HUES6 (cell line): ENCODE data around the gene LMNB1.
"Not testable (repeated sequence)": the region's sequence is repeated elsewhere in the genome, so short reads cannot be mapped to it uniquely, and the experiment has no call there.

ENCODE experiments used
- H3K27ac ChIP-seq: 2 replicates; pipeline ENCODE4 v1.7.0; 2013; ENCODE audit warnings: low read depth, mild to moderate bottlenecking, low read length, inconsistent platforms
- H3K27me3 ChIP-seq: 2 replicates; pipeline ENCODE4 v1.6.1; 2013; ENCODE audit warnings: low read length; ENCODE audit not compliant: control insufficient read depth, insufficient read depth
- H3K36me3 ChIP-seq: 2 replicates; pipeline ENCODE4 v1.6.1; 2013; ENCODE audit warnings: low read length; ENCODE audit not compliant: control insufficient read depth, insufficient read depth
- H3K4me1 ChIP-seq: 2 replicates; pipeline ENCODE4 v1.6.1; 2013; ENCODE audit warnings: low read length; ENCODE audit not compliant: control insufficient read depth, insufficient read depth
- H3K4me3 ChIP-seq: 2 replicates; pipeline ENCODE4 v1.5.1; 2013; ENCODE audit warnings: low read depth, low read length
- H3K9ac ChIP-seq: one replicate; pipeline ENCODE4 v1.6.1; 2013; ENCODE audit warnings: mild to moderate bottlenecking, low read length
- H3K9me3 ChIP-seq: 2 replicates; pipeline ENCODE4 v1.6.1; 2013; ENCODE audit warnings: low read depth, low read length; ENCODE audit not compliant: control insufficient read depth, insufficient read depth

Gene LMNB1

GRCh38 chr5:126776499-126777256, at the start of gene LMNB1:
LMNB1 (plus strand) TSS chr5:126777136; CDS start chr5:126777509, 373 bp downstream.
- H3K4me1 ChIP-seq: peaks cover 6% of the 10 kb centered on the region; the same call in 1 of the 2 replicates
- no peaks in the 10 kb centered on the region for H3K27me3 ChIP-seq
- peaks cover 8% of the 10 kb centered on the region; the same call in 1 of the 2 replicates for H3K36me3 ChIP-seq
- peak within 1 kb of the TSS; percentile 99 for H3K9ac ChIP-seq
- H3K27ac ChIP-seq: peak within 1 kb of the TSS; percentile 98
- H3K9me3 ChIP-seq: peaks cover under 1% of the 10 kb centered on the region; the same call in 1 of the 2 replicates
- H3K4me3 ChIP-seq: peak within 1 kb of the TSS; percentile 85

- H3K27ac ChIP-seq: no peak overlapping the region
- no peak overlapping the region for H3K4me3 ChIP-seq
- H3K4me1 ChIP-seq: peaks cover 6% of the 10 kb centered on the region
- H3K9ac ChIP-seq: no peak overlapping the region
- H3K36me3 ChIP-seq: no peaks in the 10 kb centered on the region
- H3K27me3 ChIP-seq: no peaks in the 10 kb centered on the region
- no peaks in the 10 kb centered on the region for H3K9me3 ChIP-seq
These were observed 44.2 kb upstream of the LMNB1 start for GRCh38 chr5:126732716-126733115.

- H3K9me3 ChIP-seq, H3K27ac ChIP-seq, H3K27me3 ChIP-seq, H3K4me1 ChIP-seq, H3K4me3 ChIP-seq, H3K9ac ChIP-seq, H3K36me3 ChIP-seq: not testable (repeated sequence)
These were observed 42.4 kb upstream of the LMNB1 start for GRCh38 chr5:126734573-126734972.

GRCh38 chr5:126736141-126736540, 40.8 kb upstream of the LMNB1 start:
- no peaks in the 10 kb centered on the region for H3K36me3 ChIP-seq
- H3K27me3 ChIP-seq: no peaks in the 10 kb centered on the region
- H3K4me1 ChIP-seq: peaks cover 6% of the 10 kb centered on the region
- no peak overlapping the region for H3K4me3 ChIP-seq
- H3K9me3 ChIP-seq: no peaks in the 10 kb centered on the region
- no peak overlapping the region for H3K9ac ChIP-seq
- no peak overlapping the region for H3K27ac ChIP-seq

GRCh38 chr5:126741361-126741760, 35.6 kb upstream of the LMNB1 start:
- H3K36me3 ChIP-seq: no peaks in the 10 kb centered on the region
- H3K9me3 ChIP-seq: no peaks in the 10 kb centered on the region
- H3K4me3 ChIP-seq: no peak overlapping the region
- no peak overlapping the region for H3K27ac ChIP-seq
- H3K4me1 ChIP-seq: peaks cover 18% of the 10 kb centered on the region
- no peak overlapping the region for H3K9ac ChIP-seq
- no peaks in the 10 kb centered on the region for H3K27me3 ChIP-seq

GRCh38 chr5:126742425-126742824, 34.5 kb upstream of the LMNB1 start:
- no peak overlapping the region; the same call in 1 of the 2 replicates for H3K27ac ChIP-seq
- H3K27me3 ChIP-seq: no peaks in the 10 kb centered on the region
- no peak overlapping the region for H3K9ac ChIP-seq
- peaks cover 20% of the 10 kb centered on the region for H3K4me1 ChIP-seq
- H3K36me3 ChIP-seq: no peaks in the 10 kb centered on the region
- no peak overlapping the region for H3K4me3 ChIP-seq
- no peaks in the 10 kb centered on the region for H3K9me3 ChIP-seq

- Histone ChIP-seq H3K4me1 (peaks cover 32% of the 10 kb centered on the region), H3K9ac (peak overlapping the region; percentile 53), H3K27ac (peak overlapping the region; percentile 71; the same call in 1 of the 2 replicates), H3K9me3 (no peaks in the 10 kb centered on the region), H3K4me3 (no peak overlapping the region), H3K36me3 (no peaks in the 10 kb centered on the region), H3K27me3 (no peaks in the 10 kb centered on the region)
These were observed 32.1 kb upstream of the LMNB1 start for GRCh38 chr5:126744836-126745235.

GRCh38 chr5:126745259-126745992, 31.5 kb upstream of the LMNB1 start:
- H3K36me3 ChIP-seq: no peaks in the 10 kb centered on the region
- peaks cover 37% of the 10 kb centered on the region for H3K4me1 ChIP-seq
- H3K4me3 ChIP-seq: no peak overlapping the region; the same call in 1 of the 2 replicates
- H3K9me3 ChIP-seq: no peaks in the 10 kb centered on the region
- H3K27me3 ChIP-seq: no peaks in the 10 kb centered on the region
- peak overlapping the region; percentile 53 for H3K9ac ChIP-seq
- H3K27ac ChIP-seq: peak overlapping the region; percentile 71; the same call in 1 of the 2 replicates

- Histone ChIP-seq H3K4me1 (peaks cover 42% of the 10 kb centered on the region), H3K9ac (peak overlapping the region; percentile 25), H3K27ac (peak overlapping the region; percentile 71; the same call in 1 of the 2 replicates), H3K4me3 (no peak overlapping the region), H3K36me3 (no peaks in the 10 kb centered on the region), H3K27me3 (no peaks in the 10 kb centered on the region), H3K9me3 (no peaks in the 10 kb centered on the region)
These were observed 30.6 kb upstream of the LMNB1 start for GRCh38 chr5:126746290-126746689.

GRCh38 chr5:126752081-126752785, 24.7 kb upstream of the LMNB1 start:
- Histone ChIP-seq H3K9ac (no peak overlapping the region), H3K27me3 (no peaks in the 10 kb centered on the region), H3K4me1 (peaks cover 22% of the 10 kb centered on the region), H3K4me3 (no peak overlapping the region), H3K9me3 (no peaks in the 10 kb centered on the region), H3K27ac (no peak overlapping the region), H3K36me3 (no peaks in the 10 kb centered on the region)
